BE2C (cell line): Measurements from ENCODE around the gene PTPA.
A peak's percentile ranks its signal among the peaks of the same experiment; 100 is the strongest.

Experiments used
- DNase-seq: peaks from one replicate; pipeline ENCODE4 v3.0.0-alpha.2; 2020
- H3K27me3 ChIP-seq: fragments of 250-450 bp; sonication (Bioruptor Pico); 2 replicates; pipeline ENCODE4 v1.5.1; 2020; ENCODE audit warnings: mild to moderate bottlenecking
- H3K36me3 ChIP-seq: fragments of 250-450 bp; sonication (Bioruptor Pico); 2 replicates; pipeline ENCODE4 v1.5.1; 2020; ENCODE audit warnings: mild to moderate bottlenecking
- H3K4me1 ChIP-seq: fragments of 250-450 bp; sonication (Bioruptor Pico); 2 replicates; pipeline ENCODE4 v1.5.1; 2020
- H3K4me3 ChIP-seq: 2 replicates; pipeline ENCODE4 v1.5.1; 2011; ENCODE audit warnings: low read depth, low read length
- H3K9me3 ChIP-seq: fragments of 250-450 bp; sonication (Bioruptor Pico); 2 replicates; pipeline ENCODE4 v1.5.1; 2020
- TF ChIP-seq, protein P1 (sequence below): IDR thresholded peaks from 2 replicates; pipeline ENCODE4 v1.5.1; 2012; ENCODE audit warnings: mild to moderate bottlenecking, low read depth, low read length

The PTPA gene

DNA sequence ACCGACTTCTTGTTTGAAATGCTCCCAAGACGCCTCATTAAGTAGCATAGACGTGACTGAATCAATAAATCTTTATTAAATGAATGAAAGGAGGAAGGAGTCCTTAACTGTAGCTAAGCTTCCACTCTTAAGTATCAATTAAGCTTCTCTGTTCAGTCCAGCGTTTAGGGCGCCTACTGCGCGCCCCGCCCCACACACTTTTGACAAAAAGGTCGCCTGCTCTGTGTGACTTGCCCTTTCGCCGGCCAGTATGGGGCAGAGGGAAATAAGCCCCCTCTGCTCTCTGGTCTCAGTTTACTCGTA, 31.0 kb upstream of the PTPA start:
- peaks cover 15% of the 10 kb centered on the region for H3K36me3 ChIP-seq
- H3K9me3 ChIP-seq, result no peaks in the 10 kb centered on the region
- no peaks in the 10 kb centered on the region for H3K27me3 ChIP-seq
- TF ChIP-seq, protein P1, sequence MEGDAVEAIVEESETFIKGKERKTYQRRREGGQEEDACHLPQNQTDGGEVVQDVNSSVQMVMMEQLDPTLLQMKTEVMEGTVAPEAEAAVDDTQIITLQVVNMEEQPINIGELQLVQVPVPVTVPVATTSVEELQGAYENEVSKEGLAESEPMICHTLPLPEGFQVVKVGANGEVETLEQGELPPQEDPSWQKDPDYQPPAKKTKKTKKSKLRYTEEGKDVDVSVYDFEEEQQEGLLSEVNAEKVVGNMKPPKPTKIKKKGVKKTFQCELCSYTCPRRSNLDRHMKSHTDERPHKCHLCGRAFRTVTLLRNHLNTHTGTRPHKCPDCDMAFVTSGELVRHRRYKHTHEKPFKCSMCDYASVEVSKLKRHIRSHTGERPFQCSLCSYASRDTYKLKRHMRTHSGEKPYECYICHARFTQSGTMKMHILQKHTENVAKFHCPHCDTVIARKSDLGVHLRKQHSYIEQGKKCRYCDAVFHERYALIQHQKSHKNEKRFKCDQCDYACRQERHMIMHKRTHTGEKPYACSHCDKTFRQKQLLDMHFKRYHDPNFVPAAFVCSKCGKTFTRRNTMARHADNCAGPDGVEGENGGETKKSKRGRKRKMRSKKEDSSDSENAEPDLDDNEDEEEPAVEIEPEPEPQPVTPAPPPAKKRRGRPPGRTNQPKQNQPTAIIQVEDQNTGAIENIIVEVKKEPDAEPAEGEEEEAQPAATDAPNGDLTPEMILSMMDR, result no peak
- no peak for DNase-seq
- no peaks in the 10 kb centered on the region; the same call in 1 of the 2 replicates for H3K4me1 ChIP-seq
- H3K4me3 ChIP-seq, result peak overlapping the region; percentile 60

DNA sequence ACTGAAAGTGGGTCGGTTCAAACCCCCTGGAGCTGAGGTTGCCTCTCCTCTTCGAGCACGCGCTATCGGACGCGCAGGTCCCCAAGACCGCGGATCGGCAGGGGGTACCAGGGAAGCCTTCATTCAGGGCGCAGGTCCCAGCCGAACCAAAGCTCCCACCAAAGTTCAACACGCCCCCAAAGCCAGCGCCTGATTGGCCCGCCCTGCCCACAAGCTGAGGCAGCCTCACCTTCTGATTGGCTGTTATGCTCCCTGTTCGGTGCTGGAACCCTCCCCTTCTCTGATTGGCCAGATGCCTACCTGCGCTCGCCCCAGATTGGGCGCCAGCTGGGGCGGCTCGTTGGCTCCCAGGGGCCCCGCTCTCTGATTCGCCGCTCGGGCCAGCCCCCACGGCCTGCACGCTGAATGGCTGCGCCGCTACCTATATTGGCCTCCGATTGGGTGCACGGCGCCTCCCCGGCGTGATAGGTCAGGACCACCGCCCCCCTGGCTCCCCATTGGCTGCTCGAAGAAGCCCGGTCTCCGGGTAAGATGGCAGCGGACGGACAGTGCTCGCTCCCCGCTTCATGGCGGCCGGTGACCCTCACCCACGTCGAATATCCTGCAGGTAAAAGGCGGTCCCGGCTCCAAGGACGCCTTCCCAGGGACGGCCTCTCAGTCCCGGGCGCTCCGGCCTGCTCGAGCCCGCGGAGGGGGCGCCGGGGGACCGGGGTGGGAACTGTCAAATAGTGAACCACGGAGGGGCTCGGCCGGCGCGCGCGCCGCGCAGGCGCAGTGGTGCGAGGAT, 30.4 kb upstream of the PTPA start, which contains the start of gene DOLPP1:
Gene DOLPP1, plus strand, starts transcription at position 511 of the 787 bp plus-strand sequence. Its CDS starts 21 bp downstream, at position 532.
- no peaks in the 10 kb centered on the region for H3K27me3 ChIP-seq
- TF ChIP-seq, protein P1, result no peak
- no peaks in the 10 kb centered on the region for H3K9me3 ChIP-seq
- H3K36me3 ChIP-seq, result peaks cover 20% of the 10 kb centered on the region
- DNase-seq, result peak; percentile 100
- no peaks in the 10 kb centered on the region; the same call in 1 of the 2 replicates for H3K4me1 ChIP-seq
- H3K4me3 ChIP-seq, result peak within 1 kb of the TSS; percentile 85

DNA sequence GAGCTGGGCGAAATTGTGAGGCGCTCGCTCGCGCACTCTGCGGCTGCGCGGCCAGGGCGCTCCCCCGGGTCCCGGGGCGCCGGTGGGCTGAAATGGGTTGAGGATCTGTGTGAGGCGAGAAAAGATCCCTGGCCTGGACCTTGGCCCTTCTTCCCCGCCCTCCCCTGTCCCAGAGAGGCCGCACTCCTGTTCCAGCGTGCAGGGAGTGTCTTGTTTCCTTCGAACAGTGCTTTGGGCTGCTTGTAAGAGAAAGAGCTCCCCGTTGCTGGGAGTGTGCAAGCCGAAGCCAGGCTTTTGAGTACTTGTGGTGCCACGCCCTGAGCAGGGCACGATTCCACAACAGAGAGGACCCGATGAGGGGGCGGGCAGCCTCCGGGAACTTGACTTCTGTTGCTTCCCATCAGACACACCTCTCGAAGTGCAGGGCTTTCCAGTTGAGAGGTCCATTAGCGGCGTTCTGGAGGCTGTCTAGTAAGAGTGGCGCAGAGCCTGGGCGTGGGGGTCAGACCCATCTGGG, 29.8 kb upstream of the PTPA start:
- Histone ChIP-seq H3K36me3 (peaks cover 27% of the 10 kb centered on the region), H3K9me3 (no peaks in the 10 kb centered on the region), H3K4me1 (no peaks in the 10 kb centered on the region; the same call in 1 of the 2 replicates), H3K27me3 (no peaks in the 10 kb centered on the region), H3K4me3 (peak overlapping the region; percentile 85)
- TF ChIP-seq, protein P1, result no peak
- no peak for DNase-seq

DNA sequence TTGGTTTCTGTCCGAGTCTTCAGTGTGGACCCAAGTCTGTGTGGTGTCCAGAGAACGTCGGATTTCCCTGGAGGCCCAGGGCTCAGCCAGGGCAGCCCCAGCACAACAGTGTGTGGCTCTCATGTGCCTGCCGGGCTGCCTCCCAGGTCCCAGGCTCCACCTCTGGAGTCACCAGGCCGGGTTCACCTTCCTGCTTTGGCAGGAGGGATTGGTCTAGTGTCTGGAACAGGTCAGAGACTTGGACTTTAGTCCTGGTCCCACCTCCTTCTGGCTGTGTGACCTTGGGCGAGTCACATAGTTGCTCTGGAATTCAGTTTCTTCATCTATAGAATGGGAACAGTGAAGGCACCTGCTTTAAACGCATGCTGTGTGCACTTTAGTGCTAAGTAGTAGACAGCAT, 27.1 kb upstream of the PTPA start:
- no peaks in the 10 kb centered on the region for H3K27me3 ChIP-seq
- peaks cover 43% of the 10 kb centered on the region for H3K36me3 ChIP-seq
- H3K4me1 ChIP-seq, result no peaks in the 10 kb centered on the region; the same call in 1 of the 2 replicates
- no peak overlapping the region for H3K4me3 ChIP-seq
- TF ChIP-seq, protein P1, result no peak
- DNase-seq, result no peak
- H3K9me3 ChIP-seq, result no peaks in the 10 kb centered on the region

DNA sequence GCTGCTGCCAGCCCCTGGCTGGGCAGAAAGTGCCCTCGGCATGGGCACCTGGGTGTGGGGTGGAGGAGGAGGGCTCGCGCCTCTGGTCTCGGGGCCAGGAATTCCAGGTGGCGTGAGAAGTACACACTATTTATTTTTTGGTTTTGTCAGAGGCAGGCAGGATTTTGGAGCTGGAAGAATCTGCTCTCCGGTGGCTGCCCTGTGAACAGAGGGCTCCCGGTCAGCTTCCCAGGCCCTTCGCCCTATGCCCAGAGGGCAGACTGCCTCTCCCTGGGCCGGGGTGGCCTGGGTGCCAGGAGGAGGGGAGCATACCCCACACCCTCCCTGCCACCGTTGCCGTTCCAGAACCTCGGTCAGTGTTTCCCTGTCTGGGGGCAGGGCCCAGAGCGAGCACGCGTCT, 22.0 kb upstream of the PTPA start:
- Histone ChIP-seq H3K27me3 (no peaks in the 10 kb centered on the region), H3K4me3 (no peak overlapping the region), H3K36me3 (peaks cover 46% of the 10 kb centered on the region), H3K9me3 (no peaks in the 10 kb centered on the region), H3K4me1 (no peaks in the 10 kb centered on the region)
- TF ChIP-seq, protein P1, result no peak
- DNase-seq, result no peak
